Measurements from ENCODE around the gene CDH16.

DNA sequence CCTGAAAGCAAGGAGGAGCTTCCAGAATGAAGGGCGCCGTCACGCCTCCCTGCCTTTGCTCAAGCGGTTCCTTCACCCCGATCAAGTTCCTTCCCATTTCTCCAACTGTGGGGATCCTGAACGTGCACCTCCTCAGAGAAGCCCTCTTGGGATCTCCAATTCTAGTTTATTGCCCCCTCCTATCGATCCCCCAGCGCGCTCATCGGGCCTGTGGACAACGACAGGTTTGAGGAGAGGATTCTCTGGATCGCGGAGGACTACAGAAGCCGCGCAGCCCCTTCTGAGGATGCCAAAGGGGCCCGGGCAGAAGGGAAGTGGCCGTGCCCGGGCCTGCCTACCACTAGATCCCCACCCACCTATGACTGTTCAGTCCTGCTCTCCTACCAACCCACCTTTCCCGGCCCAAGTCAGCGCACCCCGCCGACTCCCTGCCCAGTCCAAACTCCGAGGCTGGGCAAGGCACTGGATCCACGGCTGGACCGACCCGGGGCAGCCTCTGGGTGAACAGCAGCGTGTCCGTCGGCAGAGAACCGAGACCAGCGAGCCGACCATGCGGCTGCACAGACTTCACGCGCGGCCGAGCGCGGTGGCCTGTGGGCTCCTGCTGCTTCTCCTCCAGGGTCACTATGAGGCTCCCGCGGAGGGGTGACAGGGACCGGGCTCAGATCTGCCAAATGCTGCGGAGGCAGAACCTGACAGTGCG is 29.6 kb upstream of the CDH16 start:
- TF ChIP-seq, protein P1, sequence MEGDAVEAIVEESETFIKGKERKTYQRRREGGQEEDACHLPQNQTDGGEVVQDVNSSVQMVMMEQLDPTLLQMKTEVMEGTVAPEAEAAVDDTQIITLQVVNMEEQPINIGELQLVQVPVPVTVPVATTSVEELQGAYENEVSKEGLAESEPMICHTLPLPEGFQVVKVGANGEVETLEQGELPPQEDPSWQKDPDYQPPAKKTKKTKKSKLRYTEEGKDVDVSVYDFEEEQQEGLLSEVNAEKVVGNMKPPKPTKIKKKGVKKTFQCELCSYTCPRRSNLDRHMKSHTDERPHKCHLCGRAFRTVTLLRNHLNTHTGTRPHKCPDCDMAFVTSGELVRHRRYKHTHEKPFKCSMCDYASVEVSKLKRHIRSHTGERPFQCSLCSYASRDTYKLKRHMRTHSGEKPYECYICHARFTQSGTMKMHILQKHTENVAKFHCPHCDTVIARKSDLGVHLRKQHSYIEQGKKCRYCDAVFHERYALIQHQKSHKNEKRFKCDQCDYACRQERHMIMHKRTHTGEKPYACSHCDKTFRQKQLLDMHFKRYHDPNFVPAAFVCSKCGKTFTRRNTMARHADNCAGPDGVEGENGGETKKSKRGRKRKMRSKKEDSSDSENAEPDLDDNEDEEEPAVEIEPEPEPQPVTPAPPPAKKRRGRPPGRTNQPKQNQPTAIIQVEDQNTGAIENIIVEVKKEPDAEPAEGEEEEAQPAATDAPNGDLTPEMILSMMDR (IDR thresholded peaks at IDR 0.05), result no peak
- TF ChIP-seq POLR2A (IDR thresholded peaks at IDR 0.05), result no peak

Measured in heart left ventricle (tissue), 13 donors.